Measurements from ENCODE around the gene POPDC3. TPM values are rescaled to one million over a fixed set of nuclear protein-coding genes. Genes with fewer than 3 reads are reported as not detected.

POPDC3 gene
- total RNA-seq, 1 donor from 2014 or later = 0.58 TPM

- Histone ChIP-seq H3K27me3 (ENCODE audit: control insufficient read depth, insufficient read depth, low read length) (no peaks in the 10 kb centered on the region), H3K4me3 (ENCODE audit: low read depth, low read length) (no peak overlapping the region), H3K36me3 (ENCODE audit: control insufficient read depth, insufficient read depth, low read length) (no peaks in the 10 kb centered on the region)
- no peak for TF ChIP-seq CTCF (IDR thresholded peaks at IDR 0.05; ENCODE audit: insufficient read depth, low read length, poor library complexity, severe bottlenecking)
- no peak for DNase-seq (ENCODE audit: low read depth)
Measured at GRCh38 chr6:105209950-105210706, 30.3 kb upstream of the POPDC3 start.

- no peak overlapping the region for H3K4me3 ChIP-seq (ENCODE audit: low read depth, low read length)
- DNase-seq (ENCODE audit: low read depth) = no peak
- no peaks in the 10 kb centered on the region for H3K36me3 ChIP-seq (ENCODE audit: control insufficient read depth, insufficient read depth, low read length)
- H3K27me3 ChIP-seq (ENCODE audit: control insufficient read depth, insufficient read depth, low read length) = no peaks in the 10 kb centered on the region
- no peak for TF ChIP-seq CTCF (IDR thresholded peaks at IDR 0.05; ENCODE audit: insufficient read depth, low read length, poor library complexity, severe bottlenecking)
Measured at GRCh38 chr6:105207524-105208269, 27.9 kb upstream of the POPDC3 start.

GRCh38 chr6:105204768-105205167 lies 25.0 kb upstream of the POPDC3 start:
- Histone ChIP-seq H3K4me3 (ENCODE audit: low read depth, low read length) (no peak overlapping the region), H3K27me3 (ENCODE audit: control insufficient read depth, insufficient read depth, low read length) (no peaks in the 10 kb centered on the region), H3K36me3 (ENCODE audit: control insufficient read depth, insufficient read depth, low read length) (no peaks in the 10 kb centered on the region)
- no peak for TF ChIP-seq CTCF (IDR thresholded peaks at IDR 0.05; ENCODE audit: insufficient read depth, low read length, poor library complexity, severe bottlenecking)
- no peak for DNase-seq (ENCODE audit: low read depth)

- no peak for DNase-seq (ENCODE audit: low read depth)
- H3K4me3 ChIP-seq (ENCODE audit: low read depth, low read length) = no peak overlapping the region
- TF ChIP-seq CTCF (IDR thresholded peaks at IDR 0.05; ENCODE audit: insufficient read depth, low read length, poor library complexity, severe bottlenecking) = no peak
- no peaks in the 10 kb centered on the region for H3K27me3 ChIP-seq (ENCODE audit: control insufficient read depth, insufficient read depth, low read length)
- no peaks in the 10 kb centered on the region for H3K36me3 ChIP-seq (ENCODE audit: control insufficient read depth, insufficient read depth, low read length)
Measured at GRCh38 chr6:105204331-105204730, 24.5 kb upstream of the POPDC3 start.

- TF ChIP-seq CTCF (IDR thresholded peaks at IDR 0.05; ENCODE audit: insufficient read depth, low read length, poor library complexity, severe bottlenecking) = no peak
- Histone ChIP-seq H3K27me3 (ENCODE audit: control insufficient read depth, insufficient read depth, low read length) (no peaks in the 10 kb centered on the region), H3K4me3 (ENCODE audit: low read depth, low read length) (no peak overlapping the region), H3K36me3 (ENCODE audit: control insufficient read depth, insufficient read depth, low read length) (no peaks in the 10 kb centered on the region)
- DNase-seq (ENCODE audit: low read depth) = no peak
Measured at GRCh38 chr6:105202486-105202885, 22.7 kb upstream of the POPDC3 start.

All from kidney epithelial cell (primary cell).